ENCODE data around the gene AIFM2. TPM values are rescaled to one million over a fixed set of nuclear protein-coding genes. Genes with fewer than 3 reads are reported as not detected.
"Not testable (repeated sequence)": the region's sequence is repeated elsewhere in the genome, so short reads cannot be mapped to it uniquely, and the experiment has no call there.

Gene AIFM2
- total RNA-seq, 4 donors from 2014 or later: 11.8 to 23.3 (median 16.9) TPM

DNA sequence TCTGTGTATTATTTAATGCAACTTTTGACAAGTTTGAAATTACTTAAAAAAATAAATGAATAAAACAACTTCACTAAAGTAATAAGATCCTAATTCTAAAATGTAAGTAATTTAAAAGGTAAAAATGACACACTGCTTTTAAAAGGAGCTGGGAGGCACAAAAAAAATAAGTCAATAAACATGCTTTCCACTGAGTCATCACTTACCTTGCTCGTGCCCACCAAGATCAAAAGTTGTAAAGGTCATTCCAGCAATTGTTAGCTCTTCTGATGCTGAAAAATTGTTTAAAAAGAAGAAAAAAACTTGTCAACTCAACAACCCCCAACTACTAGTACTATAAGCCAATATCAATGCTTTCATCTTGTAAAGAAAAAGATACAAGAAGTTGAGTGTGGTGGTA, 28.2 kb upstream of the AIFM2 start:
- no peaks in the 10 kb centered on the region for H3K27me3 ChIP-seq
- H3K4me1 ChIP-seq: peaks cover 5 to 51% (median 10%) of the 10 kb centered on the region in 3 donors
- WGBS, 2 donors (ENCODE audit: low coverage in 1 of 2): 46 to 48% methylated on average over 1 of the region's 1 CpG
- no peak for ATAC-seq
- TF ChIP-seq EP300 (IDR thresholded peaks at IDR 0.05): no peak
- TF ChIP-seq POLR2A (IDR thresholded peaks at IDR 0.05): no peak
- no peaks in the 10 kb centered on the region for H3K9me3 ChIP-seq
- no peak overlapping the region for H3K27ac ChIP-seq
- no peak overlapping the region for H3K4me3 ChIP-seq
- H3K36me3 ChIP-seq: peaks cover 0 to 56% of the 10 kb centered on the region in 2 donors

DNA sequence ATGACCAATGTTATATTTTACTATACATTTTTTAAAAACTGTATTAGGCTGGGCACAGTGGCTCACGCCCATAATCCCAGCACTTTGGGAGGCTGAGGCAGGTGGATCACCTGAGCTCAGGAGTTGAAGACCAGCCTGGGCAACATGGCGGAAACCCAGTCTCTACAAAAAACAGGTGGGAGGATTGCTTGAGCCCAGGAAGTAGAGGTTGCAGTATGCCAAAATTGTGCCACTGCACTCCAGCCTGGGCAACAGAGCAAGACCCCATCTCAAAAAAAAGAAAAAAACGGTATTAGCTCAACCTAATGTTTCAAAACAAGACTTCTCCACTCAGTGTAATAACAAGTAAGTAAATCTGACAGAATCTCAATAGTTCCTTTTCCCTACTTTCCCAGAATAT, 26.7 kb upstream of the AIFM2 start:
- ATAC-seq, H3K27ac ChIP-seq, H3K27me3 ChIP-seq, H3K9me3 ChIP-seq, H3K4me3 ChIP-seq: not testable (repeated sequence)
- H3K4me1 ChIP-seq: peaks cover 5 to 40% (median 7%) of the 10 kb centered on the region in 3 donors
- peaks cover 0 to 64% of the 10 kb centered on the region in 2 donors for H3K36me3 ChIP-seq
- 74 to 95% methylated on average over 3 of the region's 3 CpGs for WGBS, 2 donors (ENCODE audit: low coverage in 1 of 2)

- Histone ChIP-seq H3K9me3 (no peaks in the 10 kb centered on the region), H3K27ac (no peak overlapping the region), H3K36me3 (peaks cover 4 to 76% of the 10 kb centered on the region in 2 donors), H3K4me3 (no peak overlapping the region), H3K4me1 (peaks cover 3 to 27% (median 3%) of the 10 kb centered on the region in 3 donors), H3K27me3 (no peaks in the 10 kb centered on the region)
- TF ChIP-seq POLR2AphosphoS5 (IDR thresholded peaks at IDR 0.05) (no peak), POLR2A (IDR thresholded peaks at IDR 0.05) (no peak), EP300 (IDR thresholded peaks at IDR 0.05) (no peak)
- TF ChIP-seq, protein P1, sequence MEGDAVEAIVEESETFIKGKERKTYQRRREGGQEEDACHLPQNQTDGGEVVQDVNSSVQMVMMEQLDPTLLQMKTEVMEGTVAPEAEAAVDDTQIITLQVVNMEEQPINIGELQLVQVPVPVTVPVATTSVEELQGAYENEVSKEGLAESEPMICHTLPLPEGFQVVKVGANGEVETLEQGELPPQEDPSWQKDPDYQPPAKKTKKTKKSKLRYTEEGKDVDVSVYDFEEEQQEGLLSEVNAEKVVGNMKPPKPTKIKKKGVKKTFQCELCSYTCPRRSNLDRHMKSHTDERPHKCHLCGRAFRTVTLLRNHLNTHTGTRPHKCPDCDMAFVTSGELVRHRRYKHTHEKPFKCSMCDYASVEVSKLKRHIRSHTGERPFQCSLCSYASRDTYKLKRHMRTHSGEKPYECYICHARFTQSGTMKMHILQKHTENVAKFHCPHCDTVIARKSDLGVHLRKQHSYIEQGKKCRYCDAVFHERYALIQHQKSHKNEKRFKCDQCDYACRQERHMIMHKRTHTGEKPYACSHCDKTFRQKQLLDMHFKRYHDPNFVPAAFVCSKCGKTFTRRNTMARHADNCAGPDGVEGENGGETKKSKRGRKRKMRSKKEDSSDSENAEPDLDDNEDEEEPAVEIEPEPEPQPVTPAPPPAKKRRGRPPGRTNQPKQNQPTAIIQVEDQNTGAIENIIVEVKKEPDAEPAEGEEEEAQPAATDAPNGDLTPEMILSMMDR (IDR thresholded peaks at IDR 0.05): no peak
- 43 to 68% methylated on average over 2 of the region's 2 CpGs for WGBS, 2 donors (ENCODE audit: low coverage in 1 of 2)
- peak; percentile 43 for ATAC-seq
Measured at GRCh38 chr10:70158113-70158512, 25.5 kb upstream of the AIFM2 start.

- Histone ChIP-seq H3K9me3 (no peaks in the 10 kb centered on the region), H3K36me3 (peaks cover 8 to 90% of the 10 kb centered on the region in 2 donors), H3K27me3 (no peaks in the 10 kb centered on the region), H3K4me1 (no peaks in the 10 kb centered on the region), H3K27ac (no peak overlapping the region), H3K4me3 (no peak overlapping the region)
- no peak for ATAC-seq
- TF ChIP-seq, protein P1 (IDR thresholded peaks at IDR 0.05): no peak
- no peak for TF ChIP-seq POLR2A (IDR thresholded peaks at IDR 0.05)
- TF ChIP-seq POLR2AphosphoS5 (IDR thresholded peaks at IDR 0.05): no peak
- no peak for TF ChIP-seq EP300 (IDR thresholded peaks at IDR 0.05)
- WGBS, 2 donors (ENCODE audit: low coverage in 1 of 2): 62 to 67% methylated on average over 3 of the region's 3 CpGs
Measured at GRCh38 chr10:70155255-70155838, 22.7 kb upstream of the AIFM2 start.

DNA sequence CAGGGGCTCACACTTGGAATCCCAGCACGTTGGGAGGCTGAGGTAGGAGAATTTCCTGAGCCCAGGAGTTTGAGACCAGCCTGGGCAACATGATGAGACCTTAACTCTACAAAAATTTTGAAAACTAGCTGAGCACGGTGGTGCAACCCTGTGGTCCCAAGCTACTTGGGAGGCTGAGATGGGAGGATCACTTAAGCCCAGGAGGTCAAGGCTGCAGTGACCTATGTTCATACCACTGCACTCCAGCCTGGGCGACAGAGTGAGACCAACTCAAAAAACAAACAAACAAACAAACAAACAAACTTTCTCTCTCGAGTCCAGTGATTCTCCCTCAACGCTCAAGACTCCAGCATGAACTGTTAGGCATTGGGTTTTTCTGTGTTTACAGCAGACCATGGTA, 15.9 kb upstream of the AIFM2 start:
- Histone ChIP-seq H3K4me3 (no peak overlapping the region), H3K9me3 (no peaks in the 10 kb centered on the region), H3K27ac (no peak overlapping the region), H3K4me1 (peaks cover 5 to 34% (median 11%) of the 10 kb centered on the region in 3 donors), H3K27me3 (no peaks in the 10 kb centered on the region), H3K36me3 (peaks cover 8 to 54% of the 10 kb centered on the region in 2 donors)
- 72 to 100% methylated on average over 3 to 4 of the region's 5 CpGs for WGBS, 2 donors (ENCODE audit: low coverage in 1 of 2)
- ATAC-seq: no peak
- TF ChIP-seq POLR2A (IDR thresholded peaks at IDR 0.05) (no peak), EP300 (IDR thresholded peaks at IDR 0.05) (no peak), POLR2AphosphoS5 (IDR thresholded peaks at IDR 0.05) (no peak)
- TF ChIP-seq, protein P1 (IDR thresholded peaks at IDR 0.05): no peak

GRCh38 chr10:70147259-70147625, 14.6 kb upstream of the AIFM2 start:
- H3K9me3 ChIP-seq: no peaks in the 10 kb centered on the region
- H3K27ac ChIP-seq: peak overlapping the region; percentile 82 to 95 (median 90)
- ATAC-seq: no peak
- WGBS, 2 donors (ENCODE audit: low coverage in 1 of 2): 23 to 29% methylated on average over 2 of the region's 2 CpGs
- no peak for TF ChIP-seq POLR2AphosphoS5 (IDR thresholded peaks at IDR 0.05)
- TF ChIP-seq, protein P1 (IDR thresholded peaks at IDR 0.05): no peak
- no peak for TF ChIP-seq EP300 (IDR thresholded peaks at IDR 0.05)
- TF ChIP-seq POLR2A (IDR thresholded peaks at IDR 0.05): no peak
- no peaks in the 10 kb centered on the region for H3K27me3 ChIP-seq
- peaks cover 5 to 38% (median 11%) of the 10 kb centered on the region in 3 donors for H3K4me1 ChIP-seq
- peak overlapping the region; percentile 77 to 90 for H3K4me3 ChIP-seq
- peaks cover 3 to 41% of the 10 kb centered on the region in 2 donors for H3K36me3 ChIP-seq
